ENCODE data around the gene CNNM4.

DNA sequence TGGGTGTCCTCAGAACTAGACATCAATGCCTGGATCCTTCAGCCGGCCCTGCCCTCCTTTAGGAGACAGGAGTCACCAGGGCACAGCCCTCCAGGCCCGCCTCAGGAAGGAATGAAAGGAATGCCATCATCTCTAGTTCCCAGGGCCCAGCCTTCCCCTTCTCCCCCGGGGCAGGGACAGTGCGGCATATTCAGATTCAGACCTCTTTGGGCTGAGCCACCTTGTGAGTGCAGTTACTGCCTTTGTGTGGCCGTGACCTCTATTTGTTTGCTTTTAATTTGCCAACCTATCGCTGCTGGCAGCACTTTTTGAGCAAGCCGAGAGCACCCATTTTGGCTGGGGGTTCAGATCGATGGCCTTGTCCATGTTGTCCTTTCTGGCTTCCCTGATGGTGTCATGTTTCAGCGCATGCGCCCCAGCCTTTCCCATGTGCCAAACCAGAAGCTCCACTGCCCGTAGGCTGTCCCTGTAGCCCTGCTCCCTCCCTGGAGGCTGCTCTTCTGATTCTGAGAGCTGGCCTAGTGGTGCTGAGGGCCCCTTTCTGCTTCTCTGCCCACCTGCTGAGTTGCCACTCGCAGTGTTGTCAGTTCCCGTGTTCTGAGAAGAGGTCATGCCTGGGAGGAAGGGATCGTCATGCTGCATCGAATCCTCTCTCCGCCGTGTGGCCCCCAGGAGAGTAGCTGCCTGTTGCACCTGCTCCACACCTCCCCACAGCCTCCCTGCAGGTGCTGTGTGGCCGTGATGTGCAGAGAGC, 72.2 kb downstream of the CNNM4 start:
- no peak for TF ChIP-seq POLR2A (IDR thresholded peaks at IDR 0.05; ENCODE audit: low read depth, low read length)
- no peak for TF ChIP-seq POLR2AphosphoS5 (IDR thresholded peaks at IDR 0.05; ENCODE audit: low read depth, low read length)

All from GM12891 (cell line).